LNCaP clone FGC (cell line): Measurements from ENCODE around the gene TMEM9.

Experiments used
- DNase-seq: peaks from one replicate; pipeline ENCODE4 v3.0.0-alpha.2; 2011; ENCODE audit warnings: low read depth
- H3K4me3 ChIP-seq: 2 replicates; pipeline ENCODE4 v1.5.1; 2011; ENCODE audit warnings: mild to moderate bottlenecking, low read depth, low read length, control low read depth
- TF ChIP-seq, protein P1 (sequence below): IDR thresholded peaks from 2 replicates; pipeline ENCODE4 v1.5.1; 2012; ENCODE audit warnings: mild to moderate bottlenecking; ENCODE audit not compliant: control insufficient read depth, insufficient read depth; ENCODE audit errors: extremely low read depth

The TMEM9 gene

DNA sequence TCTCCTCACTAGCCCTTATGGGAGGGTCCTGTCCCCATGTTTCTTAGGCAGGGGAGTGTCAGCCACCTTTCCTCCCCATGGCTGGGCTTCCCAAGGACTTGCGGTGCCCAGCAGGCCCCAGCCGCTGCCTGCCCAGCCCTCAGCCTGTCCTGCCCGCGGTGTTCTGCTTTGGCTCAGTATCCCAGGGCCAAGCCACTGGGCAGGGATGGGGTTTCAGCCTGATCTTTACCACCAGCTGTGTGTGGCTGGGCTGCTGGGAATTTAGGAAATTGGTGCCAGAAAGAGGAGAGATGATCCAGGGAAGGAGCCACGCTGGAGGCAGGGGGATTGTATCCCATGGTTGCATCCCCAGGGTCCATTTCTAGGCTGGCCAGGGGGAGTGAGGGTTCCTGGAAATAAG is 29.5 kb upstream of the TMEM9 start:
- TF ChIP-seq, protein P1, sequence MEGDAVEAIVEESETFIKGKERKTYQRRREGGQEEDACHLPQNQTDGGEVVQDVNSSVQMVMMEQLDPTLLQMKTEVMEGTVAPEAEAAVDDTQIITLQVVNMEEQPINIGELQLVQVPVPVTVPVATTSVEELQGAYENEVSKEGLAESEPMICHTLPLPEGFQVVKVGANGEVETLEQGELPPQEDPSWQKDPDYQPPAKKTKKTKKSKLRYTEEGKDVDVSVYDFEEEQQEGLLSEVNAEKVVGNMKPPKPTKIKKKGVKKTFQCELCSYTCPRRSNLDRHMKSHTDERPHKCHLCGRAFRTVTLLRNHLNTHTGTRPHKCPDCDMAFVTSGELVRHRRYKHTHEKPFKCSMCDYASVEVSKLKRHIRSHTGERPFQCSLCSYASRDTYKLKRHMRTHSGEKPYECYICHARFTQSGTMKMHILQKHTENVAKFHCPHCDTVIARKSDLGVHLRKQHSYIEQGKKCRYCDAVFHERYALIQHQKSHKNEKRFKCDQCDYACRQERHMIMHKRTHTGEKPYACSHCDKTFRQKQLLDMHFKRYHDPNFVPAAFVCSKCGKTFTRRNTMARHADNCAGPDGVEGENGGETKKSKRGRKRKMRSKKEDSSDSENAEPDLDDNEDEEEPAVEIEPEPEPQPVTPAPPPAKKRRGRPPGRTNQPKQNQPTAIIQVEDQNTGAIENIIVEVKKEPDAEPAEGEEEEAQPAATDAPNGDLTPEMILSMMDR, result no peak
- no peak for DNase-seq
- H3K4me3 ChIP-seq, result no peak overlapping the region

DNA sequence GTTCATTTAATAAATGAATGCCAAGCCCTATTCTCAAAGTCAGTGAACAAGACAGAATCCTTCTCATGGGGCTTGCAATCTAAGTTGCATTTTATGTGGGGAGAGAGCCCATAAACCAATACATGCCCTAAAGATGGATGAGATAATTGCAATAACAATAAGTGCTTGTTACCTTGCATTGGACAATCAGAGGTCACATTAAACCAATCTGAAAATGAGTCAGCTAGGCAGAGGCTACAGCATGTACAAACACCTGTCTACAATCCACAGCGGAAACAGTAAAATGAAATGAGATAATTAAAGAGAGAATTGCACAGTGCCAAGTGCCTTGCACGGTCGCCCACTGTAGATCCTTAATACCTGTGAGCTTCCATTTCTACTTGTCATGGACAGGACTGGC is 28.9 kb upstream of the TMEM9 start:
- H3K4me3 ChIP-seq, result no peak overlapping the region
- TF ChIP-seq, protein P1, result no peak
- no peak for DNase-seq

DNA sequence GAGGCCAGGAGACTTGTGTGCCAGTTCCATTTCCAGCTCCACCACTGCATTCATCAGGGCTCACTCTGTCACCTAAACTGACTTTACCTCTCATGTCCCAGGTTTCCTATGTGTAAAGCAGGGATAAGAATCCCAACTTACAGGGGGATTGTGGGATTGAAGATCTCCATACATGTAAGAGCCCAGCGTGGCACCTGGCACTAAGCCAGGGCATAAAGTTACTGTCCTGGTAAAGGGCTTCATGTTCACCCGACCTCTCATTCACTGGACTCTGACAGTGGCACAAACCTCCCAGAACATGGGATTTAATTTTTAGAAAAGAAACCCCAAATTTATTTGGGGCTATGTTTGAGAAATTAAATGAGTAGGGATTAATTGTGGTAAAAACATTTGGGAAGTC is 27.5 kb upstream of the TMEM9 start:
- no peak overlapping the region for H3K4me3 ChIP-seq
- DNase-seq, result no peak
- TF ChIP-seq, protein P1, result no peak

DNA sequence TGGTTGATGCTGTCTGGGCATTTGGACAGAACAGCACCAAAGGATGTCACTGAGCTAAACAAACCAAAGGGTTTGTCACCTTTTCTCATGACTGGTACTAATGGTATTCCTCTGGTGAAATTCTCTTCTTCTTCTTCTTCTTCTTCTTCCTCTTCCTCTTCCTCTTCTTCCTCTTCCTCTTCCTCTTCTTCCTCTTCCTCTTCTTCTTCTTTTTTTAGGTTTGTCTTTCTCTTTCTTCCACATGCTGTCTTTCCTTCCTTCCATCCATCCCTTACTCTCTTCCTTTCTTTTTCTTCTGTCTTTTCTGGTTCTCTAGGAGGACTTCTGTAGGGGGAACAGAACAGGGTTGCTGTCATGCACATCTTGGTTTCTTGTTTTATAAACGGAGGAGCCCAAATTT is 27.0 kb upstream of the TMEM9 start:
- TF ChIP-seq, protein P1, result no peak
- no peak overlapping the region for H3K4me3 ChIP-seq
- DNase-seq, result no peak

DNA sequence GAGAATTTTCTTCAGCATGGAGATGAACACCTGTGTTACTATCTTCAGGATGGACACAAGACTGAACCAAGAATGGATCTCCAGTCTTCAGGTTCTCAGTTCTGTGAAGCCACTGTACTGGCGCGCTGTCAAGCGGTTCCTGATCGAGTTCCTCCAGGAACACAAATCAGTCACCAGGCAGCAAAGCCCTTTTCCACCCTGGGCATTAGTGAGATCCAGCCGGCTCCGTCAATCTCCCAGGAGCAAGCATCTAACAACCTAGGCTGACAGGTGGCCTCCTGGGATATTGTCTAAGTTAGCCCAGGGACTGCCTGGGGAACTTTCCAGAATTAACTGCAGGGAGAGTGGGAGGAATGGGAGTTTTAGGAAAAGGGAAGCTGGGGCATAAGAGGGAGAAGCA is 26.6 kb upstream of the TMEM9 start:
- no peak overlapping the region for H3K4me3 ChIP-seq
- TF ChIP-seq, protein P1, result no peak
- no peak for DNase-seq

DNA sequence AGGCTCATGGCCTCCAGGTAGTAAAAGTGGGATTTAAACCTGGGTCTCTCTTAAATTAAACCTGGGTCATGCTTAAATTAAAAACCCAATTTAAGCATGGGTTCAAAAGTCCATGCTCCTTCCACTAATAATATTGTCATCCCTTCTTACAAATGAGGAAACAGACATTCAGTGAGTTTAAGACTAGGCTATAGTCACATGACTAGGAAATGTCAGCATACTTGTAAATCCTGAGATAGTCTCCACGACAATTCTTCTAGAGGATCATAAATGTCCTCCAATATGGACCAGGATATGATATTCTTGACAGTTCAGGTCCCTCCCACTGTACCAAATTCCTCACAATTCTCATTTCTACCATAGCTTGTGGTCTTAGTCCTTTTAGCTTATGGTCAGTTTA is 25.9 kb upstream of the TMEM9 start:
- DNase-seq, result no peak
- H3K4me3 ChIP-seq, result no peak overlapping the region
- TF ChIP-seq, protein P1, result no peak

DNA sequence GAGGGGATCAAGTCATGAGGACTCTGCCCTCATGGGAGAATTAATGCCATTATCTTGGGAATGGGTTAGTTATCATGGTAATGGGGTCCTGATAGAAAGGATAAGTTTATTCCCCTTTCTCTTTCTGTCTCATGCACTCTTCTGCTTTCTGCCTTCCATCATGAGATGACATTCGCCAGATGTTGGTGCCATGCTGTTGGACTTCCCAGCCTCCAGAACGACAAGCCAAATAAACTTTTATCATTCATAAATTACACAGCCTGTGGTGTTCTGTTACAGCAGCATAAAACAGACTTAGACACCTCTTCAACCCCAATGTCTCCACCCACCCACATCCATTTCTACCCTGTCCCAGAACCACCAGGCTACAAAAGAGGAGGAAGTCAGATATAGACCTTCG is 24.4 kb upstream of the TMEM9 start:
- no peak for DNase-seq
- TF ChIP-seq, protein P1, result no peak
- H3K4me3 ChIP-seq, result no peak overlapping the region
